K562 (cell line): ENCODE data around the gene PCSK5. TPM values are rescaled to one million over a fixed set of nuclear protein-coding genes. Genes with fewer than 3 reads are reported as not detected.

ENCODE experiments used
- ATAC-seq: fragments of 200-7000 bp; cut with Tn5 transposase; 3 replicates; pipeline ENCODE4 v1.9.1; 2020; ENCODE audit warnings: moderate library complexity
- BruUV-seq: library from RNA; stranded (reverse); fragments of 400-500 nt; replicated peaks from 2 replicates; lab custom pipeline; 2021; lab: Mats Ljungman, UMichigan
- CTCF ChIA-PET: fragments of 300-600 bp; formaldehyde crosslinking; extraction: SDS; loops from one replicate; lab custom pipeline; 2021; ENCODE audit warnings: low intra/inter-chr PET ratio; lab: Yijun Ruan, JAX
- POLR2A ChIA-PET: fragments of 300-600, 350-650 bp; sonication (Branson Sonifier 250); formaldehyde crosslinking; extraction: SDS; loops from one replicate; lab custom pipeline; 2021; ENCODE audit warnings: antibody characterized with exemption, inconsistent platforms; lab: Yijun Ruan, JAX
- DNase-seq, 4 experiments: peaks; one replicate each; pipeline versions ENCODE4 v3.0.0 to v3.0.0-alpha.2; 2011 to 2018; ENCODE audit warnings: low spot score in 3 of 4, mixed read lengths in 3 of 4; ENCODE audit errors: extremely low read depth in 1 of 4
- FAIRE-seq: peaks from 2 replicates; lab custom pipeline; 2011; peaks lifted over from hg19 to GRCh38; lab: Jason Lieb, UNC
- H2AFZ ChIP-seq: 2 replicates; pipeline ENCODE4 v1.6.0; 2011; ENCODE audit warnings: low read depth, low read length, control low read depth, inconsistent platforms
- H3K27ac ChIP-seq: fragments of 200-600 bp; 3 replicates; pipeline ENCODE4 v1.8.0; 2011; ENCODE audit warnings: low read depth, mild to moderate bottlenecking, control low read depth, inconsistent platforms, low read length, moderate library complexity, mixed read lengths; ENCODE audit errors: extremely low read depth
- H3K27me3 ChIP-seq, 2 experiments: fragments of 300-600 bp in 1 of 2; 2 replicates in 1 of 2; 3 replicates in 1 of 2; pipeline versions ENCODE4 v1.6.0 to v1.8.0; 2011; ENCODE audit warnings: inconsistent platforms in 2 of 2, low read length in 2 of 2, mild to moderate bottlenecking in 1 of 2, mixed read lengths in 1 of 2, moderate library complexity in 1 of 2; ENCODE audit not compliant: control insufficient read depth in 2 of 2, insufficient read depth in 2 of 2
- H3K36me3 ChIP-seq: fragments of 300-600 bp; 3 replicates; pipeline ENCODE4 v1.8.0; 2011; ENCODE audit warnings: mild to moderate bottlenecking, low read length, inconsistent platforms; ENCODE audit not compliant: control insufficient read depth, insufficient read depth
- H3K4me1 ChIP-seq, 2 experiments: fragments of 200-600 bp in 1 of 2; replicated peaks in 1 of 2; 2 replicates in 1 of 2; 3 replicates in 1 of 2; pipeline versions ENCODE4 v1.5.1 to v1.8.0; 2011; ENCODE audit warnings: inconsistent platforms in 2 of 2, low read length in 2 of 2, mild to moderate bottlenecking in 1 of 2, mixed read lengths in 1 of 2, moderate library complexity in 1 of 2; ENCODE audit not compliant: control insufficient read depth in 2 of 2, insufficient read depth in 2 of 2
- H3K4me2 ChIP-seq: 2 replicates; pipeline ENCODE4 v1.6.1; 2011; ENCODE audit warnings: low read length, control low read depth, inconsistent platforms, mixed read lengths; ENCODE audit not compliant: insufficient read depth
- H3K4me3 ChIP-seq: fragments of 200-600 bp; sonication (generic), shearing (Covaris generic); 2 replicates; pipeline ENCODE4 v1.5.1; 2016; ENCODE audit warnings: control low read depth, inconsistent platforms
- H3K79me2 ChIP-seq: fragments of 200-600 bp; 3 replicates; pipeline ENCODE4 v1.8.0; 2011; ENCODE audit warnings: low read length, inconsistent platforms; ENCODE audit not compliant: control insufficient read depth, insufficient read depth
- H3K9ac ChIP-seq, 2 experiments: 2 replicates each; pipeline versions ENCODE4 v1.6.0 to v1.6.1; 2011; ENCODE audit warnings: low read depth in 2 of 2, low read length in 2 of 2, control low read depth in 1 of 2, inconsistent platforms in 1 of 2, mild to moderate bottlenecking in 1 of 2, mixed read lengths in 1 of 2; ENCODE audit not compliant: insufficient read depth in 1 of 2
- H3K9me1 ChIP-seq: one replicate; pipeline ENCODE4 v1.6.0; 2011; ENCODE audit warnings: inconsistent platforms, mild to moderate bottlenecking, low read length, moderate library complexity; ENCODE audit not compliant: control insufficient read depth, insufficient read depth
- H3K9me3 ChIP-seq: replicated peaks from 2 replicates; pipeline ENCODE4 v1.5.1; 2011; ENCODE audit warnings: low read depth, low read length, inconsistent platforms; ENCODE audit not compliant: control insufficient read depth, insufficient read depth
- H4K20me1 ChIP-seq: replicated peaks from 2 replicates; pipeline ENCODE4 v1.6.1; 2011; ENCODE audit warnings: low read length, inconsistent platforms, mixed read lengths; ENCODE audit not compliant: control insufficient read depth, insufficient read depth
- BRF2 ChIP-seq: IDR thresholded peaks from 3 replicates; pipeline ENCODE4 v1.6.1; 2011; ENCODE audit warnings: borderline replicate concordance, mild to moderate bottlenecking; ENCODE audit not compliant: insufficient read length, insufficient read depth
- CHD2 ChIP-seq: IDR thresholded peaks from 2 replicates; pipeline ENCODE4 v1.6.1; 2011; ENCODE audit warnings: low read depth, low read length
- CREB3L1 ChIP-seq: fragments of 450-650 bp; IDR thresholded peaks from 2 replicates; pipeline ENCODE4 v1.6.1; 2014; ENCODE audit warnings: low read depth, mild to moderate bottlenecking, moderate library complexity, borderline replicate concordance
- EHMT2 ChIP-seq: fragments of 450-650 bp; IDR thresholded peaks from 2 replicates; pipeline ENCODE4 v1.6.1; 2018; ENCODE audit warnings: antibody characterized with exemption
- ELF4 ChIP-seq: fragments of 450-650 bp; formaldehyde crosslinking; IDR thresholded peaks from 2 replicates; pipeline ENCODE4 v1.4.0; 2022; ENCODE audit warnings: missing genetic modification characterization
- KAT7 ChIP-seq: sonication (generic); formaldehyde crosslinking; IDR thresholded peaks from 2 replicates; pipeline ENCODE4 v1.8.0; 2022; ENCODE audit warnings: missing genetic modification reagents, mild to moderate bottlenecking, borderline replicate concordance
- MEF2D ChIP-seq: conservative IDR thresholded peaks from 2 replicates; pipeline ENCODE4 v1.6.1; 2016; ENCODE audit warnings: low read depth, missing genetic modification characterization, missing compliant biosample characterization
- PTTG1 ChIP-seq: fragments of 450-650 bp; IDR thresholded peaks from 2 replicates; pipeline ENCODE4 v1.6.1; 2016; ENCODE audit warnings: low read depth, mild to moderate bottlenecking, missing genetic modification characterization, missing compliant biosample characterization
- SIX5 ChIP-seq, 2 experiments: IDR thresholded peaks; 2 replicates each; pipeline ENCODE4 v1.6.1; 2011; ENCODE audit warnings: low read length in 2 of 2, borderline replicate concordance in 1 of 2, low read depth in 1 of 2, mild to moderate bottlenecking in 1 of 2, moderate library complexity in 1 of 2; ENCODE audit not compliant: insufficient read depth in 1 of 2
- SRF ChIP-seq, 2 experiments: fragments of 250-450, 450-650 bp in 1 of 2; sonication (Bioruptor Pico) in 1 of 2; sonication (generic) in 1 of 2; formaldehyde crosslinking; IDR thresholded peaks; 2 replicates each; pipeline versions ENCODE4 v1.5.0 to v1.5.1; 2020 to 2022; ENCODE audit warnings: mild to moderate bottlenecking in 1 of 2, missing genetic modification reagents in 1 of 2
- ZNF395 ChIP-seq: fragments of 200-800 bp; sonication (Bioruptor generic); IDR thresholded peaks from 2 replicates; pipeline ENCODE4 v1.6.1; 2017; ENCODE audit warnings: missing genetic modification characterization, missing compliant biosample characterization
- ZNF766 ChIP-seq: fragments of 200-800 bp; sonication (Bioruptor generic); conservative IDR thresholded peaks from 2 replicates; pipeline ENCODE4 v1.6.1; 2016; ENCODE audit warnings: missing genetic modification characterization, missing compliant biosample characterization
- ZNF780A ChIP-seq: fragments of 250-450 bp; sonication (Bioruptor Pico); IDR thresholded peaks from 2 replicates; pipeline ENCODE4 v1.5.0; 2021; ENCODE audit warnings: mild to moderate bottlenecking
- WGBS: fragments of 100-300 bp; shearing (Covaris generic); methylation state at CpG from one replicate; pipeline ENCODE4 v1.1.6; 2016; ENCODE audit warnings: low coverage, mixed read lengths; ENCODE audit not compliant: insufficient coverage; ENCODE audit errors: missing lambda C conversion rate; 5-methylcytosine and 5-hydroxymethylcytosine counted together
- in situ Hi-C: fragments of 300-500 bp; cut with MboI; formaldehyde crosslinking; loops from 4 replicates; pipeline ENCODE4 v1.15.0; 2018; ENCODE audit warnings: inconsistent platforms, mixed read lengths
- intact Hi-C: fragments of 100-400 bp; cut with micrococcal nuclease; formaldehyde crosslinking; loops from 2 replicates; pipeline ENCODE4 v1.14.2; 2022
- polyA plus RNA-seq, 8 experiments: library from polyadenylated mRNA; depleted of rRNA in 4 of 8; stranded (reverse) in 5 of 8; unstranded in 3 of 8; fragments of >200 nt; fragmentation: Nextera tagmentation in 2 of 8; fragmentation: Illumina TruSeq in 1 of 8; extraction: Ambion mirVana in 2 of 8; extraction: Trizol in 1 of 8; gene quantifications; 2 replicates each; pipeline versions ENCODE4 v1.2.1 to v1.2.3, GENCODE V29; 2011 to 2014; ENCODE audit warnings: inconsistent platforms in 1 of 8, missing spikeins in 1 of 8
- total RNA-seq, 7 experiments: library from RNA; depleted of rRNA in 6 of 7; stranded (reverse); fragments of >200 nt in 6 of 7; fragmentation: Illumina TruSeq in 2 of 7; extraction: Trizol in 2 of 7; gene quantifications; 2 replicates each; pipeline versions ENCODE4 v1.2.1 to v1.2.3, GENCODE V29; 2011 to 2021; ENCODE audit warnings: low replicate concordance in 1 of 7
- TF ChIP-seq, protein P1 (sequence below): fragments of 450-650 bp; IDR thresholded peaks from 2 replicates; pipeline ENCODE4 v1.7.1; 2018; ENCODE audit warnings: mild to moderate bottlenecking, low read depth; ENCODE audit not compliant: partially characterized antibody
- TF ChIP-seq, protein P2 (sequence below), 2 experiments: fragments of 450-650 bp in 1 of 2; sonication (generic) in 1 of 2; formaldehyde crosslinking; conservative IDR thresholded peaks; 2 replicates each; pipeline versions ENCODE4 v1.4.0 to v1.8.1; 2020 to 2022; ENCODE audit warnings: mild to moderate bottlenecking in 1 of 2, missing genetic modification reagents in 1 of 2

Gene PCSK5
- total and polyA plus RNA-seq, 9 of the 15 experiments (the other 6 are each of a cell fraction or from before 2014, with no cell fraction given), result not detected

- Histone ChIP-seq H3K4me3 (no peak overlapping the region), H3K79me2 (no peaks in the 10 kb centered on the region), H3K27me3 (no peaks in the 10 kb centered on the region), H2AFZ (no peak overlapping the region), H3K9ac (no peak overlapping the region), H3K9me1 (no peaks in the 10 kb centered on the region), H3K4me1 (no peaks in the 10 kb centered on the region), H4K20me1 (no peaks in the 10 kb centered on the region), H3K27ac (no peak overlapping the region), H3K4me2 (no peak overlapping the region), H3K36me3 (no peaks in the 10 kb centered on the region), H3K9me3 (no peaks in the 10 kb centered on the region)
- 5% methylated on average over 2 of the region's 3 CpGs for WGBS
- intact Hi-C loops, result no loop called here
- ChIA-PET POLR2A (no interaction called here), CTCF (no interaction called here)
- ATAC-seq, result no peak
- no peak for DNase-seq
- in situ Hi-C loops, result no loop called here
- FAIRE-seq, result no peak
- BruUV-seq, result no TSS peak
- TF ChIP-seq ELF4 (no peak), PTTG1 (tag) (no peak), ZNF766 (CRISPR knock-in tag) (no peak), KAT7 (CRISPR knock-in tag) (no peak), ZNF780A (CRISPR knock-in tag) (no peak), EHMT2 (no peak), CHD2 (no peak), SRF (CRISPR knock-in tag; IDR thresholded peaks at IDR 0.05) (no peak), SIX5 (IDR thresholded peaks at IDR 0.05; ENCODE audit: borderline replicate concordance in 1 of 2, insufficient read depth in 1 of 2, low read depth in 1 of 2, low read length in 2 of 2) (no peak), BRF2 (no peak), CREB3L1 (no peak), ZNF395 (CRISPR knock-in tag) (no peak), MEF2D (tag) (no peak)
- TF ChIP-seq, protein P1, sequence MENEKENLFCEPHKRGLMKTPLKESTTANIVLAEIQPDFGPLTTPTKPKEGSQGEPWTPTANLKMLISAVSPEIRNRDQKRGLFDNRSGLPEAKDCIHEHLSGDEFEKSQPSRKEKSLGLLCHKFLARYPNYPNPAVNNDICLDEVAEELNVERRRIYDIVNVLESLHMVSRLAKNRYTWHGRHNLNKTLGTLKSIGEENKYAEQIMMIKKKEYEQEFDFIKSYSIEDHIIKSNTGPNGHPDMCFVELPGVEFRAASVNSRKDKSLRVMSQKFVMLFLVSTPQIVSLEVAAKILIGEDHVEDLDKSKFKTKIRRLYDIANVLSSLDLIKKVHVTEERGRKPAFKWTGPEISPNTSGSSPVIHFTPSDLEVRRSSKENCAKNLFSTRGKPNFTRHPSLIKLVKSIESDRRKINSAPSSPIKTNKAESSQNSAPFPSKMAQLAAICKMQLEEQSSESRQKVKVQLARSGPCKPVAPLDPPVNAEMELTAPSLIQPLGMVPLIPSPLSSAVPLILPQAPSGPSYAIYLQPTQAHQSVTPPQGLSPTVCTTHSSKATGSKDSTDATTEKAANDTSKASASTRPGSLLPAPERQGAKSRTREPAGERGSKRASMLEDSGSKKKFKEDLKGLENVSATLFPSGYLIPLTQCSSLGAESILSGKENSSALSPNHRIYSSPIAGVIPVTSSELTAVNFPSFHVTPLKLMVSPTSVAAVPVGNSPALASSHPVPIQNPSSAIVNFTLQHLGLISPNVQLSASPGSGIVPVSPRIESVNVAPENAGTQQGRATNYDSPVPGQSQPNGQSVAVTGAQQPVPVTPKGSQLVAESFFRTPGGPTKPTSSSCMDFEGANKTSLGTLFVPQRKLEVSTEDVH, result no peak
- TF ChIP-seq, protein P2, sequence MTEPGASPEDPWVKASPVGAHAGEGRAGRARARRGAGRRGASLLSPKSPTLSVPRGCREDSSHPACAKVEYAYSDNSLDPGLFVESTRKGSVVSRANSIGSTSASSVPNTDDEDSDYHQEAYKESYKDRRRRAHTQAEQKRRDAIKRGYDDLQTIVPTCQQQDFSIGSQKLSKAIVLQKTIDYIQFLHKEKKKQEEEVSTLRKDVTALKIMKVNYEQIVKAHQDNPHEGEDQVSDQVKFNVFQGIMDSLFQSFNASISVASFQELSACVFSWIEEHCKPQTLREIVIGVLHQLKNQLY (CRISPR knock-in tag; conservative IDR thresholded peaks at IDR 0.05), result no peak
Measured at GRCh38 chr9:75907329-75907728, 16.9 kb downstream of the PCSK5 start.
